ENCODE results near the gene MIOS.

DNA sequence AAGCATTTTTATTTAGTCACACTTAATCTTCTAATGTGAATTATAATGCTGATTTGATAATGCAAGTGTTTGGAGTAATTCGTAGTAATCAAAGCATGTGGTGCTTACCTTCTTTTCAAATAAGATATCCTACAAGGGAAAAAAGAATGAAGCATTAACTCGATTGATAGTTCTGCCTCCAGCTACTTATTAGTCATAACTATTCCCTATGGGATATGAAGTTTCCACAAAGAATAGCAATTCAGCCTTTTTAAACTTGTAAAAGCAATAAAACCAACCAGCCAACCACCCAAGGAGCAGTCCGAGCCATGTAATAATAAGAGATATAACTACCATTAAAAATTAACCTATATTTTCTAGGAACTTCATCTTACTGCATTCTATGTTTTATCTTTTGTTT lies 42.6 kb upstream of the MIOS start:
- TF ChIP-seq CTCF (IDR thresholded peaks at IDR 0.05 in 4 of 5, conservative IDR thresholded peaks at IDR 0.05 in 1 of 5) (no peak), POLR2A (IDR thresholded peaks at IDR 0.05) (no peak)

Measured in gastrocnemius medialis (tissue), 4 donors.